Neuronal stem cell (in vitro differentiated cells): Measurements from ENCODE around the gene GRM8.
"Not testable (repeated sequence)": the region's sequence is repeated elsewhere in the genome, so short reads cannot be mapped to it uniquely, and the experiment has no call there.

ENCODE experiments used
- DNase-seq: peaks from one replicate; pipeline ENCODE4 v3.0.0-alpha.2; 2013; ENCODE audit warnings: low spot score
- H2AFZ ChIP-seq: one replicate; pipeline ENCODE4 v1.6.1; 2013; ENCODE audit warnings: mild to moderate bottlenecking, low read length, inconsistent platforms
- H2AK5ac ChIP-seq: 2 replicates; pipeline ENCODE4 v1.6.1; 2013; ENCODE audit warnings: low read depth, mild to moderate bottlenecking, inconsistent platforms, low read length, moderate library complexity, mixed read lengths
- H2BK120ac ChIP-seq: 2 replicates; pipeline ENCODE4 v1.6.1; 2013; ENCODE audit warnings: low read depth, mild to moderate bottlenecking, inconsistent platforms, low read length, moderate library complexity, mixed read lengths
- H2BK12ac ChIP-seq: one replicate; pipeline ENCODE4 v1.6.1; 2013; ENCODE audit warnings: low read length, inconsistent platforms
- H2BK15ac ChIP-seq: 2 replicates; pipeline ENCODE4 v1.6.1; 2013; ENCODE audit warnings: mild to moderate bottlenecking, low read length, inconsistent platforms, mixed read lengths
- H2BK5ac ChIP-seq: one replicate; pipeline ENCODE4 v1.6.1; 2013; ENCODE audit warnings: inconsistent platforms, mild to moderate bottlenecking, low read length, moderate library complexity
- H3K14ac ChIP-seq: one replicate; pipeline ENCODE4 v1.6.1; 2013; ENCODE audit warnings: low read length, inconsistent platforms
- H3K18ac ChIP-seq: 2 replicates; pipeline ENCODE4 v1.6.1; 2013; ENCODE audit warnings: low read length, inconsistent platforms
- H3K23ac ChIP-seq: 2 replicates; pipeline ENCODE4 v1.6.1; 2013; ENCODE audit warnings: low read depth, mild to moderate bottlenecking, mixed read lengths, low read length, inconsistent platforms; ENCODE audit not compliant: poor library complexity
- H3K27ac ChIP-seq: replicated peaks from 3 replicates; pipeline ENCODE4 v1.5.1; 2013; ENCODE audit warnings: low read length, inconsistent platforms
- H3K27me3 ChIP-seq, 3 experiments: 2 replicates each; pipeline ENCODE4 v1.6.1; 2013; ENCODE audit warnings: low read length in 3 of 3, mild to moderate bottlenecking in 2 of 3, inconsistent platforms in 1 of 3, low read depth in 1 of 3, mixed read lengths in 1 of 3, moderate library complexity in 1 of 3; ENCODE audit not compliant: control insufficient read depth in 3 of 3, insufficient read depth in 3 of 3
- H3K36me3 ChIP-seq, 2 donors: replicated peaks in 1 of 2; 2 replicates each; pipeline ENCODE4 v1.6.1; 2013; ENCODE audit warnings: low read length in 2 of 2; ENCODE audit not compliant: control insufficient read depth in 2 of 2, insufficient read depth in 2 of 2
- H3K4ac ChIP-seq: 2 replicates; pipeline ENCODE4 v1.6.1; 2013; ENCODE audit warnings: inconsistent platforms, mild to moderate bottlenecking, low read length, moderate library complexity
- H3K4me1 ChIP-seq, 2 donors: 1 replicate in 1 of 2; 2 replicates in 1 of 2; pipeline ENCODE4 v1.6.1; 2013; ENCODE audit warnings: low read length in 2 of 2, low read depth in 1 of 2; ENCODE audit not compliant: control insufficient read depth in 2 of 2, insufficient read depth in 1 of 2
- H3K4me2 ChIP-seq: one replicate; pipeline ENCODE4 v1.6.1; 2013; ENCODE audit warnings: mild to moderate bottlenecking, low read length, inconsistent platforms; ENCODE audit not compliant: insufficient read depth, poor library complexity, severe bottlenecking
- H3K4me3 ChIP-seq, 2 donors: 2 replicates each; pipeline ENCODE4 v1.5.1; 2013; ENCODE audit warnings: low read length in 2 of 2, mild to moderate bottlenecking in 2 of 2, inconsistent platforms in 1 of 2, moderate library complexity in 1 of 2
- H3K79me1 ChIP-seq: one replicate; pipeline ENCODE4 v1.6.1; 2013; ENCODE audit warnings: low read depth, mild to moderate bottlenecking, inconsistent platforms, low read length, moderate library complexity
- H3K9ac ChIP-seq: one replicate; pipeline ENCODE4 v1.6.1; 2013; ENCODE audit warnings: mild to moderate bottlenecking, low read depth, low read length, inconsistent platforms; ENCODE audit not compliant: poor library complexity
- H3K9me3 ChIP-seq, 2 donors: replicated peaks in 1 of 2; 2 replicates each; pipeline versions ENCODE3 to v1.6.1; 2013; ENCODE audit warnings: low read length in 2 of 2, mild to moderate bottlenecking in 2 of 2, inconsistent platforms in 1 of 2, low read depth in 1 of 2, mixed read lengths in 1 of 2, moderate library complexity in 1 of 2; ENCODE audit not compliant: control insufficient read depth in 2 of 2, insufficient read depth in 1 of 2
- H4K8ac ChIP-seq: one replicate; pipeline ENCODE4 v1.6.1; 2013; ENCODE audit warnings: low read depth, mild to moderate bottlenecking, inconsistent platforms, low read length, moderate library complexity
- H4K91ac ChIP-seq: one replicate; pipeline ENCODE4 v1.6.1; 2013; ENCODE audit warnings: low read length, low read depth, mild to moderate bottlenecking, inconsistent platforms; ENCODE audit not compliant: poor library complexity
- WGBS, 2 donors: extraction: QIAGEN DNeasy Blood & Tissue Kit; methylation state at CpG; one replicate each; pipeline ENCODE4 v1.1.7; 2013; ENCODE audit warnings: missing lambda C conversion rate in 2 of 2, mixed read lengths in 1 of 2; ENCODE audit not compliant: insufficient read length in 2 of 2, insufficient replicate concordance in 1 of 2; ENCODE audit errors: extremely low coverage in 2 of 2; 5-methylcytosine and 5-hydroxymethylcytosine counted together

The GRM8 gene

DNA sequence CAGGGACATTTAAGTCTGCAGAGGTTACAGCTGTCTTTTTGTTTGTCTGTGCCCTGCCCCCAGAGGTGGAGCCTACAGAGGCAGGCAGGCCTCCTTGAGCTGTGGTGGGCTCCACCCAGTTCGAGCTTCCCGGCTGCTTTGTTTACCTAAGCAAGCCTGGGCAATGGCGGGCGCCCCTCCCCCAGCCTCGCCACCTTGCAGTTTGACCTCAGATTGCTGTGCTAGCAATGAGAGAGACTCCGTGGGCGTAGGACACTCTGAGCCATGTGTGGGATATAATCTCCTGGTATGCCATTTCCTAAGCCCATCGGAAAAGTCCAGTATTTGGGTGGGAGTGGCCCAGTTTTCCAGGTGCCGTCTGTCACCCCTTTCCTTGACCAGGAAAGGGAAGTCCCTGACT lies 421.5 kb downstream of the GRM8 start:
- not testable (repeated sequence) for H3K9ac ChIP-seq, H3K27ac ChIP-seq, H3K36me3 ChIP-seq, H4K91ac ChIP-seq, H3K4me1 ChIP-seq, H2AFZ ChIP-seq, H3K4me2 ChIP-seq, H3K27me3 ChIP-seq, H2BK15ac ChIP-seq, H3K4me3 ChIP-seq, H3K79me1 ChIP-seq, H2BK5ac ChIP-seq, H3K14ac ChIP-seq, H2BK12ac ChIP-seq, H3K23ac ChIP-seq, H3K9me3 ChIP-seq, H2BK120ac ChIP-seq, H3K4ac ChIP-seq, H2AK5ac ChIP-seq, H4K8ac ChIP-seq, H3K18ac ChIP-seq, DNase-seq
- WGBS, 2 donors: no CpG with 5 or more reads among the region's 9 CpGs

DNA sequence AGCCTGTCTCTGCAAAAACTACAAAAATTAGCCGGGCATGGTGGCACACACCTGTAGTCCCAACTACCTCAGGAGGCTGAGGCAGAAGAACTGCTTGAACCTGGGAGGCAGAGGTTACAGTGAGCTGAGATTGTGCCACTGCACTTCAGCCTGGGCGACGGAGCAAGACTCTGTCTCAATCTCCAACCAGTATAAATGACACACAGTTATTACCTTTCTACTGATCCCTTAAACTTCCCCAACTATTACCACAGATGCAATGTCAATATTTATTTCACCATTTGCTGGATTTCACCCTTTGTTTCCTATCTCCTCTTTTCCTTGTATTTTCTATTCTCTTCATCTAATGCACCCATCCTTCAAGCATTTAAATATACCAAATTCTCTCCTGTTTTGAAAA lies 431.8 kb downstream of the GRM8 start:
- H2BK5ac ChIP-seq: no peak overlapping the region
- no peak overlapping the region for H2AK5ac ChIP-seq
- WGBS, 2 donors: no CpG with 5 or more reads among the region's 3 CpGs
- no peak overlapping the region for H3K27ac ChIP-seq
- H3K36me3 ChIP-seq: no peaks in the 10 kb centered on the region
- H3K18ac ChIP-seq: no peak overlapping the region
- no peak overlapping the region for H3K9ac ChIP-seq
- H2BK120ac ChIP-seq: no peak overlapping the region
- peaks cover 2% of the 10 kb centered on the region for H3K79me1 ChIP-seq
- H3K9me3 ChIP-seq: no peaks in the 10 kb centered on the region
- H3K27me3 ChIP-seq: no peaks in the 10 kb centered on the region
- H2BK15ac ChIP-seq: no peak overlapping the region
- H3K14ac ChIP-seq: no peak overlapping the region
- no peak overlapping the region for H3K4me2 ChIP-seq
- H2AFZ ChIP-seq: no peak overlapping the region
- no peak overlapping the region for H2BK12ac ChIP-seq
- no peak overlapping the region for H3K23ac ChIP-seq
- no peak overlapping the region for H4K8ac ChIP-seq
- no peak for DNase-seq
- no peak overlapping the region for H3K4me3 ChIP-seq
- H3K4ac ChIP-seq: no peak overlapping the region
- no peak overlapping the region for H4K91ac ChIP-seq
- H3K4me1 ChIP-seq: no peaks in the 10 kb centered on the region

DNA sequence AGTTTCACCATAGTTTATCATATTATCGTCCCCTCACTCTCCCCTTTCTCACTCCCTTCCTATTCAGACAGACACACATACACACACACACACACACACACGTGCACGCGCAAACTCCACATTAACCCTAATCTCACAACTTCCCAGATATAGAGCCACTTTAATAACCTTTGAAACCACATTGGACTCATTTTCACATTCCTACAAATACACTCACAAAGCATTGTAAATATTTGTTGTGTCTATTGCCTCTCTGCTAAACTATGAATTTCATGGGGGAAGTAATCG lies 433.6 kb downstream of the GRM8 start:
- no peak overlapping the region for H3K14ac ChIP-seq
- H3K4ac ChIP-seq: no peak overlapping the region
- no peak overlapping the region for H2AFZ ChIP-seq
- H3K4me3 ChIP-seq: no peak overlapping the region
- H3K9ac ChIP-seq: no peak overlapping the region
- no peak overlapping the region for H2AK5ac ChIP-seq
- no peak for DNase-seq
- H3K36me3 ChIP-seq: no peaks in the 10 kb centered on the region
- no peak overlapping the region for H2BK120ac ChIP-seq
- H3K4me2 ChIP-seq: no peak overlapping the region
- no peak overlapping the region for H2BK5ac ChIP-seq
- H2BK12ac ChIP-seq: no peak overlapping the region
- no peak overlapping the region for H4K91ac ChIP-seq
- no peak overlapping the region for H3K23ac ChIP-seq
- H3K27ac ChIP-seq: no peak overlapping the region
- H3K4me1 ChIP-seq: no peaks in the 10 kb centered on the region
- H3K9me3 ChIP-seq: no peaks in the 10 kb centered on the region
- no peak overlapping the region for H3K18ac ChIP-seq
- no peak overlapping the region for H2BK15ac ChIP-seq
- H4K8ac ChIP-seq: no peak overlapping the region
- WGBS, 2 donors: 100% methylated on average over 1 of the region's 5 CpGs; no CpG with 5 or more reads in 1 of the 2 donors
- H3K27me3 ChIP-seq: no peaks in the 10 kb centered on the region
- H3K79me1 ChIP-seq: peaks cover 2% of the 10 kb centered on the region

DNA sequence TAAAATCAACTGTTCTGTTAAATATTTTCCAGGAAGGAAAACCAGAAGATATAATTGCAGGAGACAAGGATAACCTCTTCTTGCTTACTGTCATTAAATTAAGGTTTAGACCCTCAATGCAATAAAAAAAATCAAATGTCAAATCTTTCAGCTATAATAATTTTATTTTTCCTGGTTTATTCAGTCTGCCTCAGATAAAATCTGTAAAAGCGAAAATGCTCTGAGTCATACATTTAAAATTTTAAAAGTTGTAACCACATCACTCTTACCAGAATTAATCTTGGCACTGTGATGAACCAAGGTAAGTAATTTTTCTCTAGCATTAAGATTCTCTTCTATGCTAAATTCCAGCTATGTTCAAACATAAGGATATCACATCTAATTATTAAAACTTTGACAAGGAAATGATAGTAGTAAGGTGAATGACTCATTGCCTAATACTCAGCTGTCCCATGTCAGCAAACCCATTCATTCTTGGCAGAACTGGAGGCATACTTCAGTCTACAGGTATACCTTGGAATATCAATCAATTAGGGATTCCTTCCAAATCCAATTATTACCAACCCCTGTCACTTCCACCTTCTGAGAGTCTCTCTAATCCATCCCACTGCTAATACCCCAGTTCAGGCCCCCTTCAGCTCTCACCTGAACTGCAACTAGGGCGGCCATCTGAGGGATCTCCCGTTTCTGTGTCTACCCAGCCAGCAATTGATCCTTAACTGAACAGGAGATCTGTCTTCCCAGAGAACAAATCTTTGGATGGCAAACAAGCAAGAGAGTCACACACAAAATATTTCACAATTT lies 434.1 kb downstream of the GRM8 start:
- no CpG with 5 or more reads among the region's 3 CpGs for WGBS, 2 donors
- Histone ChIP-seq H3K27me3 (no peaks in the 10 kb centered on the region), H3K18ac (no peak overlapping the region), H4K91ac (no peak overlapping the region), H4K8ac (no peak overlapping the region), H3K36me3 (no peaks in the 10 kb centered on the region), H2AK5ac (no peak overlapping the region), H3K14ac (no peak overlapping the region), H3K23ac (no peak overlapping the region), H3K9ac (no peak overlapping the region), H3K4me1 (no peaks in the 10 kb centered on the region), H2BK5ac (no peak overlapping the region), H3K4me3 (no peak overlapping the region), H3K79me1 (peaks cover 2% of the 10 kb centered on the region), H2BK15ac (no peak overlapping the region), H2AFZ (no peak overlapping the region), H3K9me3 (no peaks in the 10 kb centered on the region), H3K27ac (no peak overlapping the region), H2BK120ac (no peak overlapping the region), H3K4ac (no peak overlapping the region), H3K4me2 (no peak overlapping the region), H2BK12ac (no peak overlapping the region)
- DNase-seq: no peak
